Activated CD4-positive, alpha-beta T cell treated with anti-CD3 and anti-CD28 coated beads for 36 hours (primary cell): ENCODE results near the gene ALG14. TPM values are rescaled to one million over a fixed set of nuclear protein-coding genes. Genes with fewer than 3 reads are reported as not detected.
A peak's percentile ranks its signal among the peaks of the same experiment; 100 is the strongest.

Experiments
- ATAC-seq: fragments of 200-7000 bp; cut with Tn5 transposase; one replicate; pipeline ENCODE4 v1.10.0; 2021; ENCODE audit warnings: mild to moderate bottlenecking, moderate library complexity
- CTCF ChIA-PET: fragments of 350-600 bp; sonication (Branson Sonifier 250); formaldehyde crosslinking; loops from one replicate; lab custom pipeline; 2021; ENCODE audit warnings: antibody characterized with exemption; lab: Charles Lee
- POLR2A ChIA-PET: fragments of 350-600 bp; sonication (Branson Sonifier 250); formaldehyde crosslinking; loops from one replicate; lab custom pipeline; 2021; ENCODE audit warnings: antibody characterized with exemption, inconsistent platforms; lab: Charles Lee
- DNase-seq: peaks from one replicate; pipeline ENCODE4 v3.0.0-alpha.2; 2020
- H3K27ac Mint-ChIP-seq: one replicate; pipeline ENCODE4 v1.8.0; 2021; ENCODE audit warnings: mixed read lengths
- H3K27me3 Mint-ChIP-seq: one replicate; pipeline ENCODE4 v1.8.0; 2021; ENCODE audit warnings: mixed read lengths
- H3K36me3 Mint-ChIP-seq: one replicate; pipeline ENCODE4 v1.8.0; 2021; ENCODE audit warnings: low read depth, mixed read lengths
- H3K4me1 Mint-ChIP-seq: one replicate; pipeline ENCODE4 v1.8.0; 2021; ENCODE audit warnings: mixed read lengths
- H3K4me3 Mint-ChIP-seq: one replicate; pipeline ENCODE4 v1.8.0; 2021; ENCODE audit warnings: mild to moderate bottlenecking, moderate library complexity, mixed read lengths
- H3K9me3 Mint-ChIP-seq: one replicate; pipeline ENCODE4 v1.8.0; 2021; ENCODE audit warnings: low read depth, mixed read lengths
- intact Hi-C, 2 experiments: fragments of 100-400 bp; cut with DNase I in 1 of 2; cut with micrococcal nuclease in 1 of 2; formaldehyde crosslinking; loops; one replicate each; pipeline versions ENCODE4 v1.14.2 to v1.15.1; 2022 to 2024; cut with DNase I, micrococcal nuclease
- total RNA-seq, 2 experiments: library from RNA; stranded (reverse); gene quantifications; one replicate each; pipeline ENCODE4 v1.2.3, GENCODE V29; 2021

The ALG14 gene, protein sequence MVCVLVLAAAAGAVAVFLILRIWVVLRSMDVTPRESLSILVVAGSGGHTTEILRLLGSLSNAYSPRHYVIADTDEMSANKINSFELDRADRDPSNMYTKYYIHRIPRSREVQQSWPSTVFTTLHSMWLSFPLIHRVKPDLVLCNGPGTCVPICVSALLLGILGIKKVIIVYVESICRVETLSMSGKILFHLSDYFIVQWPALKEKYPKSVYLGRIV
- total RNA-seq, result 1 to 10 TPM; 5.3 to 7.3 TPM

GRCh38 chr1:95072532-95073419 lies at the start of gene ALG14:
ALG14 (minus strand) TSS chr1:95072951; CDS start chr1:95072898, 53 bp downstream.
- intact Hi-C loops, result loop anchor here (1.0 to 10.0 kb wide), 8 partner anchors 44 to 1725 kb away; partner anchors contain the start of genes RWDD3 (in 2 of the 2), ABCD3 (in 1 of the 2), DR1 (in 1 of the 2) and F3 (in 1 of the 2)
- CTCF ChIA-PET, result interaction anchor here (0.8 to 1.6 kb wide), 7 partner anchors 11 to 689 kb away, joined by 3 to 8 read pairs (median 6); partner anchors contain the start of gene RWDD3
- peak within 1 kb of the TSS; percentile 98 for H3K27ac Mint-ChIP-seq
- H3K4me1 Mint-ChIP-seq, result peaks cover 17% of the 10 kb centered on the region
- DNase-seq (peak; percentile 95), ATAC-seq (peak; percentile 97)
- peaks cover 2% of the 10 kb centered on the region for H3K27me3 Mint-ChIP-seq
- H3K36me3 Mint-ChIP-seq, result peaks cover 2% of the 10 kb centered on the region
- H3K9me3 Mint-ChIP-seq, result no peaks in the 10 kb centered on the region
- POLR2A ChIA-PET, result interaction anchor here (1.8 kb wide), 1 partner anchor 161 kb away, joined by 8 read pairs; the partner anchor contains the start of gene RWDD3
- peak within 1 kb of the TSS; percentile 91 for H3K4me3 Mint-ChIP-seq

DNA sequence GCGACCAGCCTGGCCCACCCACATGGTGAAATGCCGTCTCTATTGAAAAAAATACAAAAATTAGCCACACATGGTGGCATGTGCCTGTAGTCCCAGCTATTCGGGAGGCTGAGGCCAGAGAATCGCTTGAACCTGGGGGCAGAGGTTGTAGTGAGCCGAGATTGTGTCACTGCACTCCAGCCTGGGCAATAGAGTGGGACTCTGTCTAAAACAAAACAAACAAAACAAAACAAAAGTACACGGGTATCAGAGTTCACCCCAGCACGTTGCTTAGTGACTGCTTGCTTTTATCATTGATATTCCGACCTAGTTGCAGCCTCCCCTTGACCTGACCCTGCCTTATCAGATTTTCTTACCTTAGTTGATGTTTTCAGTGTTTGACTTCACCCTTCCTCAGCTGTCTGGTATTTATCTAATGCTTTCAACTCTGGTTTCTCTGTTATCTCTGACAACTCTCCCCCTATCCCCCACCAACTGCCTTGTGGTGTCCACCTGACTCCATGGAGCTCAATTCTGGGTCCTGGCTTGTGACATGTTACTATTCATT lies 49.5 kb upstream of the ALG14 start:
- H3K27me3 Mint-ChIP-seq, result peaks cover 38% of the 10 kb centered on the region
- ChIA-PET POLR2A (no interaction called here), CTCF (no interaction called here)
- H3K27ac Mint-ChIP-seq, result no peak overlapping the region
- no peaks in the 10 kb centered on the region for H3K9me3 Mint-ChIP-seq
- intact Hi-C loops, result no loop called here
- DNase-seq, result no peak
- H3K4me1 Mint-ChIP-seq, result peaks cover 4% of the 10 kb centered on the region
- no peaks in the 10 kb centered on the region for H3K36me3 Mint-ChIP-seq
- ATAC-seq, result no peak
- H3K4me3 Mint-ChIP-seq, result no peak overlapping the region

GRCh38 chr1:95119273-95119672 lies 46.5 kb upstream of the ALG14 start:
- no peaks in the 10 kb centered on the region for H3K9me3 Mint-ChIP-seq
- H3K27ac Mint-ChIP-seq, result no peak overlapping the region
- no peak for ATAC-seq
- H3K4me1 Mint-ChIP-seq, result peaks cover 8% of the 10 kb centered on the region
- intact Hi-C loops, result loop anchor here in 1 of 2 experiments (5.0 kb wide), 1 partner anchor 47 kb away; the partner anchor contains the start of gene ALG14
- H3K36me3 Mint-ChIP-seq, result no peaks in the 10 kb centered on the region
- DNase-seq, result no peak
- ChIA-PET POLR2A (no interaction called here), CTCF (interaction anchor here (1.2 kb wide), 1 partner anchor 10 kb away, joined by 3 read pairs; no protein-coding TSS in a partner anchor)
- H3K27me3 Mint-ChIP-seq, result peaks cover 46% of the 10 kb centered on the region
- H3K4me3 Mint-ChIP-seq, result no peak overlapping the region

GRCh38 chr1:95118710-95119109 lies 46.0 kb upstream of the ALG14 start:
- Mint-ChIP-seq H3K4me3 (peak overlapping the region; percentile 11), H3K4me1 (peaks cover 8% of the 10 kb centered on the region), H3K27me3 (peaks cover 46% of the 10 kb centered on the region), H3K36me3 (no peaks in the 10 kb centered on the region), H3K9me3 (no peaks in the 10 kb centered on the region), H3K27ac (no peak overlapping the region)
- CTCF ChIA-PET, result interaction anchor here (1.2 to 2.0 kb wide), 4 partner anchors 11 to 130 kb away, joined by 3 to 6 read pairs (median 4); partner anchors contain the start of gene ALG14
- DNase-seq (no peak), ATAC-seq (no peak)
- POLR2A ChIA-PET, result no interaction called here
- intact Hi-C loops, result loop anchor here in 1 of 2 experiments (5.0 kb wide), 1 partner anchor 46 kb away; the partner anchor contains the start of gene ALG14

DNA sequence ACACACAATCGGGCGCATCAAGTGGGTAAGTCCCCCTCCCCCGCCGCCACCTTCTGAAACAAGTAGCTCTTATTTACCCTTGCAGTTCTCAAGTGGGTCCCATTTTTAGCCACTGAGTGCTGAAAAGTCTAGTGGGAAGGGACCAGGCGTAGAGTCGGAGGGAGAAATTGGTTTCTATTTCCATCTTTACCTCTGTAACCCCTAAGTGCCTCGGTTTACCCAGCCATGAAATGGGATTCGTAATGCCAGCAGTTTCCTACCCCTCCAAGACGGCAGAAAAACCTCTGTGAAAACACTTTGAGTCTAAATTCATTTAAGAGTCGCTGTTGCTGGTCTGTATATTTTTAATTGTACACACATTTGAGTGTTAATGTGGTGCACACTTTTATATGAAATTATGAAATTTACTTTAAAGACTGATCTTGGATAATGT lies 45.3 kb upstream of the ALG14 start:
- Mint-ChIP-seq H3K36me3 (no peaks in the 10 kb centered on the region), H3K4me3 (peak overlapping the region; percentile 71), H3K9me3 (no peaks in the 10 kb centered on the region), H3K27me3 (peaks cover 44% of the 10 kb centered on the region), H3K27ac (no peak overlapping the region), H3K4me1 (peaks cover 8% of the 10 kb centered on the region)
- ChIA-PET POLR2A (no interaction called here), CTCF (interaction anchor here (0.9 to 2.0 kb wide), 6 partner anchors 14 to 131 kb away, joined by 3 to 6 read pairs (median 4); partner anchors contain the start of genes ALG14 and RWDD3)
- peak; percentile 49 for DNase-seq
- intact Hi-C loops, result loop anchor here in 1 of 2 experiments (5.0 kb wide), 1 partner anchor 46 kb away; the partner anchor contains the start of gene ALG14
- no peak for ATAC-seq

DNA sequence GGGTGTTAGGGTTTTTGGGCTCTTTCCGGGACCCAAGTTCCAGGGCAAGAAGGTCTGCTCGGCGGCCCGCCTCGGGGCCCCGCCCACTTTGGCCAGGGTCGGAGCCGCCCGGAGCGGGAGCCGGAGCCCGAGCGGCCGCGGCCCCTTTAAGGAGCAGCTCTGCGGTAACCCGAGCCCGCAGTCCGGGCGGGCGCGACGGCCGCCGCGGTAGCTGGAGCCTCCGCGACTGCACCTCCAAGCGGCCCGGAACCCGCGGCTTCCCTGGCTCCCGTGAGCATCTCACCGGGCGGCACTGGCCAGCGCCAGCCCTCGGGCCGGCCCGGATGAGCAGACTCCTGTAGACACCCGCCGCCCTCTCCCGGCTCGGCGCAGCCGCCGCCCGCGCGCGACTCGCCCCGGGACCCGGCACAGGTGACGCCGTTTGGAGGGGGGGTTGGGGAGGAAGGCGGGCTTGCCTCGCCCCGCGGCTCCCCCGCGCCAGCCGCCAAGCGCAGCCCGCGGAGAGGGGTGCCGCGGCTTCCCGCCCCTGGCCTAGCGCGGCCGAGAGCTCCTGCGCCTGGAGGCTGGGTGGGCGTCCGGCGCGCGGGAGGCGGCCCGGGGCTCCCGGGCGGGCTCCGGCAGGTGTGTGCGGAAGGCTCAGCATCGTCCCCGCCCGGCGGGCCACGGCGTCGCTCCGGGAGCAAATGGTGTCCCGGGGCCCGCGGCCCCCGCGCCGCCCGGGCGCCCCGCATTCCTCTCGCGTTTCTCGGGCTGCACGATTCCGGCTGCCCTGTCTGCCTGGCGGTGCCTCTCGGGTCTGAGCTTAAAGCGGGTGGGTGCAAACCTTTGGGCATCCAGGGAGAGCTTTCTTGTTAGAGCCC lies 44.7 kb upstream of the ALG14 start, which contains the start of gene TLCD4:
TSS of gene TLCD4 (plus strand) at position 149 of the 860 bp plus-strand sequence. CDS start 26,547 bp downstream, outside the sequence.
- intact Hi-C loops, result loop anchor here (1.0 to 5.0 kb wide), 2 partner anchors 45 to 117 kb away; partner anchors contain the start of genes ALG14 (in 1 of the 2) and RWDD3 (in 1 of the 2)
- DNase-seq, result peak; percentile 49
- H3K4me3 Mint-ChIP-seq, result peak within 1 kb of the TSS; percentile 76
- peak; percentile 68 for ATAC-seq
- H3K4me1 Mint-ChIP-seq, result peaks cover 8% of the 10 kb centered on the region
- ChIA-PET POLR2A (no interaction called here), CTCF (interaction anchor here (0.6 to 2.0 kb wide), 9 partner anchors 13 to 1372 kb away, joined by 3 to 6 read pairs (median 3); partner anchors contain the start of genes ALG14 and RWDD3)
- peak within 1 kb of the TSS; percentile 69 for H3K27ac Mint-ChIP-seq
- H3K9me3 Mint-ChIP-seq, result no peaks in the 10 kb centered on the region
- no peaks in the 10 kb centered on the region for H3K36me3 Mint-ChIP-seq
- H3K27me3 Mint-ChIP-seq, result peaks cover 43% of the 10 kb centered on the region

DNA sequence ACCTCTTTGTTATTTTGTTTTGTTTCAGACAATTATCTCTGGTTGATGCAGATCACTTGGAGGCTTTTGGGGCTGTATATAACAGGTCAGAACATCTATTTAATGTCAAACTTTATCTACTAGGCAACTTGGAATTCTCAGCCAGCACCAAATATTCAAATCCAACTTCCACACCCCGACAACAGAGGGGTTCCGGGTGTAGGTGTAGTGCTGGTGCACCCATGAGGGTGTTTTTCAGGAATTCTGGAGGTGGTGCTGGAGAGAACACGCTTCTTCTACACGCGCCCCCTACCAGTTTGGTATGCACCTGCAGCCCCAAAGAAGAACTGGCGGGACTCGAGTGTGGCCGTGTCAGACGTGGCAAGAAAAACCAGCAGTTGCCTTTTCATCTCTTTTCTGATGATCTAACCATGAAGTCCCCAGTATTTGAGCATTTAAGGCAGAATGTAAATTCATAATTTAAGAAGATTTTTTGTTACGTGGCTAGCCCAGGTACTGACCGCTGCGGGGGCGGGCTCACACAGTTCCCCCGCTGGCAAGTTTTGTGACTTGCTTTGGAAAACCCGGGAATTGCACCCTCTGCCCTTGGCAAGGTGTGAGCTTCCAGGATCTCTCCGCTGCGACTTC lies 43.9 kb upstream of the ALG14 start:
- CTCF ChIA-PET, result interaction anchor here (0.6 to 2.0 kb wide), 5 partner anchors 13 to 1372 kb away, joined by 3 to 4 read pairs (median 3); no protein-coding TSS in a partner anchor
- POLR2A ChIA-PET, result no interaction called here

GRCh38 chr1:95115708-95116137 lies 43.0 kb upstream of the ALG14 start:
- H3K27ac Mint-ChIP-seq, result no peak overlapping the region
- POLR2A ChIA-PET, result no interaction called here
- intact Hi-C loops, result loop anchor here (1.0 to 5.0 kb wide), 2 partner anchors 42 to 43 kb away; partner anchors contain the start of gene ALG14 (in 1 of the 2)
- H3K9me3 Mint-ChIP-seq, result no peaks in the 10 kb centered on the region
- CTCF ChIA-PET, result interaction anchor here (0.6 to 1.4 kb wide), 7 partner anchors 10 to 1369 kb away, joined by 3 to 6 read pairs (median 3); partner anchors contain the start of gene RWDD3
- H3K27me3 Mint-ChIP-seq, result peaks cover 42% of the 10 kb centered on the region
- H3K4me1 Mint-ChIP-seq, result peaks cover 8% of the 10 kb centered on the region
- no peak overlapping the region for H3K4me3 Mint-ChIP-seq
- DNase-seq, result no peak
- H3K36me3 Mint-ChIP-seq, result no peaks in the 10 kb centered on the region
- ATAC-seq, result no peak

More for the DNA sequence above, 43.9 kb upstream of the ALG14 start:
- peak; percentile 71 for ATAC-seq
- Mint-ChIP-seq H3K27me3 (peaks cover 44% of the 10 kb centered on the region), H3K4me1 (peaks cover 8% of the 10 kb centered on the region), H3K27ac (peak overlapping the region; percentile 69), H3K9me3 (no peaks in the 10 kb centered on the region), H3K36me3 (no peaks in the 10 kb centered on the region), H3K4me3 (peak overlapping the region; percentile 76)
- peak; percentile 74 for DNase-seq
- intact Hi-C loops, result loop anchor here (1.0 to 5.0 kb wide), 3 partner anchors 43 to 118 kb away; partner anchors contain the start of genes ALG14 (in 1 of the 2) and RWDD3 (in 1 of the 2)

GRCh38 chr1:95113684-95114083 lies 40.9 kb upstream of the ALG14 start:
- no peak overlapping the region for H3K4me3 Mint-ChIP-seq
- intact Hi-C loops, result no loop called here
- ChIA-PET POLR2A (no interaction called here), CTCF (no interaction called here)
- no peaks in the 10 kb centered on the region for H3K9me3 Mint-ChIP-seq
- no peak overlapping the region for H3K27ac Mint-ChIP-seq
- no peak for ATAC-seq
- peaks cover 8% of the 10 kb centered on the region for H3K4me1 Mint-ChIP-seq
- H3K36me3 Mint-ChIP-seq, result no peaks in the 10 kb centered on the region
- no peak for DNase-seq
- peaks cover 27% of the 10 kb centered on the region for H3K27me3 Mint-ChIP-seq
